OCI-LY7 (cell line): ENCODE data around the gene WDR90.

Experiments used
- CTCF ChIP-seq: fragments of 200-600 bp; sonication (generic); conservative IDR thresholded peaks from 2 replicates; pipeline ENCODE4 v1.5.1; 2014; ENCODE audit warnings: mild to moderate bottlenecking, antibody characterized with exemption, low read length, moderate library complexity, mixed read lengths
- EZH2phosphoT487 ChIP-seq: fragments of 200-600 bp; sonication (generic); IDR thresholded peaks from 2 replicates; pipeline ENCODE4 v1.6.1; 2018; ENCODE audit warnings: low read depth, borderline replicate concordance, mild to moderate bottlenecking, mixed run types, antibody characterized with exemption, low read length, moderate library complexity, mixed read lengths

- TF ChIP-seq CTCF (no peak), EZH2phosphoT487 (no peak)
Measured at GRCh38 chr16:628321-629061, 20.7 kb upstream of the WDR90 start.
